ENCODE data around the gene TESK2.
"Not testable (repeated sequence)": the region's sequence is repeated elsewhere in the genome, so short reads cannot be mapped to it uniquely, and the experiment has no call there.

The TESK2 gene

GRCh38 chr1:45370575-45370974, 120.4 kb downstream of the TESK2 start:
- DNase-seq, result no peak

- no peak for DNase-seq
These were observed 125.9 kb downstream of the TESK2 start for GRCh38 chr1:45365051-45365450.

DNA sequence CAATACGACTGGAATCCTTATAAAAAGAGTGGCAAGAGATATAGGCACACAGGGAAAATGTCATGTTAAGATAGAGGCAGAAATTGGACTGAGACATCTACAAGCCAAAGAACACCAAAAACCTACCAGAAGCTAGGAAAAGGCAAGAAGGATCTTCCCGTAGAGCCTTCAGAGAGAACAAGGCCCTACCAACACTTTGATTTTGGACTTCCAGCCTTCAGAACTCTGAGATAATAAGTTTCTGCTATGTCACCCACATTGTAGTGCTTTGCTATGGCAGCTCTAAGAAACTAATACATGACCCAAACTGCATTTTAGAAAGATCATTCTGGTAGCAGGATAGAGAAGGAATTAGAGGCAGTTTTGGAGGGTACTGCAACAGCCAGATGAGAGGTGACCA, 126.7 kb downstream of the TESK2 start:
- no peak for DNase-seq

DNA sequence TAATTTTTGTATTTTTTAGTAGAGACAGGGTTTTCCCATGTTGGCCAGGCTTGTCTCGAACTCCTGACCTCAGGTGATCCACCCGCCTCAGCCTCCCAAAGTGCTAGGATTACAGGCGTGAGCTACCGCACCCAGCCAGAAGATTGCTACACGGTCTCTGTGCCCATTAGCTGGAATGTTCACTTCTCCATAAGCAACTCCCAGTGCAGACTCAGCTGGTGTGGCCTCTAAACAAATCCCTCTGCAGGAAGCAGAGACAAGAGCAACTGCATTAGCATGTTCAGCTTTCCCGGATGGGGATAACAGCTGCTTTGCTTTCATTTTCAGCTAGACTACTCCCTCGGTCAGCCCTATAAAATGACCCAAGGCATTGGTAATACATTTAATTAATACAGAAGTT, 130.0 kb downstream of the TESK2 start:
- not testable (repeated sequence) for DNase-seq

GRCh38 chr1:45359882-45360513, 131.0 kb downstream of the TESK2 start:
- DNase-seq, result peak; percentile 50

DNA sequence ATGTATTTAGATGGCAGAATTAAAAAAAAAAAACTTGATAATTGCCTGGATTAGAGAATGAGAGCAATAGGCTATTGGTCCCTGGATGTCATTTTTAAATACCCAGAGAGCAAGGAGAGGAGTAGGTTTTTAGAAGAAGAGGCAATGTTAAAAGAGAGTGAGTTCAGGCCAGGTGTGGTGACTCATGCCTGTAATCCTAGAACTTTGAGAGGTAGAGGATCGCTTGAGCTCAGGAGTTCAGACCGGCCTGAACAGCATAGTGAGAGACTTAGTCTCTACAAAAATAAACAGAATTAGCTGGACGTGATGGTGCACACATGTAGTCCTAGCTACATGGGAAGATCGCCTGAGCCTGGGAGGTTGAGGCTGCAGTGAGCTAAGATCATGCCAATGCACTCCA, 134.8 kb downstream of the TESK2 start:
- DNase-seq, result no peak

GRCh38 chr1:45355683-45356082, 135.3 kb downstream of the TESK2 start:
- no peak for DNase-seq

DNA sequence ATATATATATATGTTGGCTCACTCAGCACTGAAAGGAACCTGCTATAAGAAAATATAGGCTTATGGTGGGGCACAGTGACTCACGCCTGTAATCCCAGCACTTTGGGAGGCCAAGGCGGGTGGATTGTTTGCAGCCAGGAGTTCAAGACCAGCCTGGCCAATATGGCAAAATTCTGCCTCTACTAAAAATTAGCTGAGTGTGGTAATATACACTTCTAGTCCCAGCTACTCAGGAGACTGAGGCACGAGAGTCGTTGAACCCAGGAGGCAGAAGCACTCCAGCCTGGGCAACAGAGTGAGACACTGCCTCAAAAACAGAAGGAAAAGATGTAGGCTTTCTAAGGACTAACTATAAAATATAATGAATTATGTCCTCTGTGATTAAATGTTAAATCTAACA, 136.1 kb downstream of the TESK2 start:
- no peak for DNase-seq

DNA sequence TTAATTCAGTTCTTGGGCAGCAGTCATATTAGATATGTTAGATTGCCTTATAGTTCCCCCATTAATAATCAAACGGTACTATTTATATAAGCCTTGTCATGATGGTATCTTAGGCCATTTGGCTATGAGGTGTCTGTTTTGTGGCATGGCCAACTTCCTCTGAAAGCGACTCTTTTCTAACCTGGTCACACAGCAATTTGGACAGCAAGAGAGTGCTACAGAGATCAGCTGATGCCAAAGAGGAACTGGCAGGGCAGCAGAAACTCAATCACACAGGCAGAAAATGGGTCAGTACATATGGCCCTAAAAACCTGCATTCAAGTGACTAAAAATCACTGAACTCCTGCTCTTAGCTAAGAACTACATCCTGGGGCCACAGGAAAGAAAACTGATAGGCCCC, 137.3 kb downstream of the TESK2 start:
- DNase-seq, result no peak

DNA sequence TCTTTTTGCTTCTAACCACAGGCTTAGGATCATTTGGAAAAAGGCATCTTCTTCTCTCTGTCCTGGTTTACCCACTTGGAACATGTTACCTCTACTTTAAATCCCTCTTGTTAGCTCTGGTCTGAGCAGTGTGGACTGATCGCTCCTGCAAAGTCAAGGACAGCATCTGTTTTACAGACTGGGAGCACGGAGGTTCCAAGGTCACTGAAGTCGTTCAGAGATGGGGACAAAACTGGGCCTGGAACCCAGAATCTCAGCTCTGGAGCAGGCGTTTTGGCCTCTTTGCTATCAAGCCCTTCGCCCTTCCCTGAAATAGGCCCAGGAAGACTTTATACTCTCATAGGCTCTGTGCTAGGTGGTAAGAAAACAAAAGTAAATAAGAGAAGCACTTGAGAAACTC, 139.5 kb downstream of the TESK2 start:
- no peak for DNase-seq

GRCh38 chr1:45348966-45349677, 141.8 kb downstream of the TESK2 start:
- DNase-seq, result no peak

GRCh38 chr1:45348609-45348965, 142.4 kb downstream of the TESK2 start:
- DNase-seq, result no peak

GRCh38 chr1:45348020-45348419, 142.9 kb downstream of the TESK2 start:
- DNase-seq, result no peak

DNA sequence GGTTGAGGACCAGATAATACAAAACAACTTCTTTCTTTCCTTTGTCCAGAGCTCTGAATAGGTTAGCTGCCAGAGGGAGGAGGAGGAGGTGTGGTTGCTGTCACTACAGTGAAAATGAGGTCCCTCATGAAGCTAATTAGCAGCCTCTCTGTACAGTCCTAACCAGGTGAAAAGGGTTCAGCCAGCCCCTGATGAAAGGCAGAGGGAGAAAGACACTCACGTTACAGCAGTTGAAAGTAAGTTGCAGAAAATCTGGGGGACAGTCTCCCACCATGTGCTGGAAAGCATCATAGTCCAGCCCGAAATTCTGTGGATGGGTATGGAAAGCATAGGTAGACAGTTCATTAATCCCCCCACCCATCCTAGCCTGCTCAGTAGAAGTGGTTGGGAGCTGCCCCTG, 144.5 kb downstream of the TESK2 start:
- no peak for DNase-seq

DNA sequence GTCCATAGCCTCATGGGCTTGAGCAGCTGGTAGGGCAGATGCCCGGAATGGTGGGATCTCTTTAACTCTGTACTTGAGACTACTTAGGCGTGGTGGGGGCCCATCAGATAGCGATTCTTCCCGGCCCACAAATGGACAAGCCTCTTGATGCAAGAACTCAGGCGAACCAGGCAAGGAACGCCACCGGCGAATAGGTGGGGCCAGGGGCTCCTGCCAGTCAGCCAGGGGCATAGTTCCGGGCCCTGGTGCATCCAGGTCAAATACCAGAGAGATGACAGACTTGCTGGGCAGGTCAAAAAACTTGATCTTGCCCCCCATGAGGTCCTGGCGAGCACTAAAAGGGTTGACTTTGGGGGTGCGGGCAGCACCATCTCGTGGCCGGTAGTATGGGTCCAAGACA, 145.9 kb downstream of the TESK2 start:
- DNase-seq, result no peak

DNA sequence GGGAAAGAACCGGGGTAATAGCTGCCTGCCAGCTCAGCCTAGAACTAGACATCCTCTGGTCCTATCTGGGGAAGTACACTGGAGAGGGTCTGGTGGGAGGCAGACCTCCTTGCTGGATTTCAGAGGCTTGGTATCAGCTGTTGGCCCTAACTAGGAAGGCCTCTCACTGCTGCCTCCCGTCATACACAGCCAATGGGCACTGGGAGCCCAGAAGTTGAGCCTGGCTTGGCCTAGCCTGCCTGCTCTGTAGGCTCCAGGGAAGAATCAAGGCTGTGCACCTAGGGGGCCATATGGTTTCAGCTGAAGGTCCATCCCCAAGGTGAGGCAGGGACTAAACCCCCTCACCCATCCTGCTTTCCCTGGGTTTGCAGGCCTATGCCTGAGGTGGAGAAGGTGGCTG, 146.5 kb downstream of the TESK2 start:
- no peak for DNase-seq

- no peak for DNase-seq
These were observed 150.0 kb downstream of the TESK2 start for GRCh38 chr1:45340816-45341466.

DNA sequence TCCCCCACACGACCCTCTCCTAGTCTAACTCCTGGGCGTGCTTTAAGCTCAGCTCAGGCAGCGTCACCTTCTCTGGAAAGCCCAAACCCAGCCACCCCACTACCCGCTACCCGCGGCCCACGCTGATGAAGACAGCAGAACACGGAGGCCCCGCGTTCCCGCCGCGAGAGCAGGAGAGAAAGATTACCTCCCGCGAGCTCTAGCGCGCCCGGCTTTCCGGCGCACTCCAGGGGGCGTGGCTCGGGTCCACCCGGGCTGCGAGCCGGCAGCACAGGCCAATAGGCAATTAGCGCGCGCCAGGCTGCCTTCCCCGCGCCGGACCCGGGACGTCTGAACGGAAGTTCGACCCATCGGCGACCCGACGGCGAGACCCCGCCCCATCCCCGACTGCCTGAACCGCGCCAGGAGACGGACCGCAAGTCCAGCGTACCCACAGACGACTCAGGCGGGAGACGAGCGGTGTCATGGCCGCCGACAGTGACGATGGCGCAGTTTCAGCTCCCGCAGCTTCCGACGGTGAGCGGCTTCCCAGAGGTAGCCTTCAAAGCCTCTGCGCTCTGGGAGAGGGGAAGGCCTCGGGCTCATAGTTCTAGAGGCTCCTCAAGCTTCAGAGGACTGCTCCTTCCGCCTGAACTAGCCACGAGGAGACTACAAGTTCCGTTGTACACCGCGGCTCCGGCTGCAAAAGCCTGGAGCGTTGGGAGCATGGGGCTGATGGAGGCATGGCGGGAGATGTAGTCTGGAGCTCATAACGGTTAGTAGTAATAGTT, 151.0 kb downstream of the TESK2 start, which contains the start of the genes MUTYH and TOE1:
MUTYH (minus strand) TSS at position 652 of the 770 bp plus-strand sequence. CDS start 5,935 bp downstream, outside the sequence.
TOE1 (plus strand) TSS at position 382 of the 770 bp plus-strand sequence; CDS start at position 465, 83 bp downstream.
- peak; percentile 94 for DNase-seq

DNA sequence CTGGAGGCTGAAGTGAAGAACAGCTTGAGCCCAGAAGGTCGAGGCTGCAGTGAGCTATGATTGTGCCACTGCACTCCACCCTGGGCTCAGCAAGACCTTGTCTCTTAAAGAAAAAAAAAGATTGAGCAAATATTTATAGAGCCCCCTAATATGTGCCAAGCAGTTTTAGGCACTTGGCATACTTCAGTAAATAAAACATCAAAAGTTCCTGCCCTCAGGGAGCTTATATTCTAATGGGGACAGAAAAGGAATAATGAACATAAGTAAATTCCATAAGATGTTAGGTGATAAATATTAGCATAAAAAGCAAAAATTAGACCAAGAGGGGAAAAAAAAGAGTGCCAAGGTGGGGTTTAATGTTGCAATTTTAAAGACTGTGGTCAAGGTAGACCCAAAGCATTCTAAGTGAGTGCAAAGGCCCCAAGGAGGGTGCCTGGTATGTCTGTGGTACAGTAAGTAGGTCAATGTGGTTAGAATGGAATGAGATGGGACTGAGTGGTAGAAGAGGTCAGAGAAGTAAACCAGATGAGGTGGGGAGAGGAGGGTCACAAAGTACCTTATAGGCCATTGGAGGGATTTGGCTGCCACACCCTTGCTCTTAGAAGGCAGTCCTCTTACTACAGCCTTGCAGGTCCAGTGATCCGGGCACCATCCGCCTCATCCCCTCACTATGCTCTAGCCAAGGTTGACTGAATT, 153.2 kb downstream of the TESK2 start:
- DNase-seq, result no peak

DNA sequence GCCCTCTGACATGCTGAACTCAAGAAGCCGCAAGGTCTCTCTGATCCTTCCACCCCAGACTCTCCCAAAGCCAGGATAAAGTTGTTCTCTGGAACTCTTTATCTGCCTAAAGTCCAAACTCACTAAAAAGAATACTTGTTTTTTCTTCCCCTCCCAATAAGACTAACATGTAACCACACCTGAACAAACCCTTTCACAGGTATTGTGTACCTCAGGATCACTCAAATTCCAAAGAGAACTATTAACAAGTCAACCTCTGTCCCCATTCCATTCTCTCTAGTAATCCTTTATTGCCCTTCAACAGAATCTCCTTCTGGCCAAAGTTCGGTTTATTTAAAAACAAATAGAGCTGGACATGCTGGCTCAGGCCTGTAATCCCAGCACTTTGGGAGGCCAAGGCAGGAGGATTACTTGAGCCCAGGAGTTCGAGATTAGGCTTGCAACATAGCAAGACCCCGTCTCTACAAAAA, 155.1 kb downstream of the TESK2 start:
- no peak for DNase-seq

DNA sequence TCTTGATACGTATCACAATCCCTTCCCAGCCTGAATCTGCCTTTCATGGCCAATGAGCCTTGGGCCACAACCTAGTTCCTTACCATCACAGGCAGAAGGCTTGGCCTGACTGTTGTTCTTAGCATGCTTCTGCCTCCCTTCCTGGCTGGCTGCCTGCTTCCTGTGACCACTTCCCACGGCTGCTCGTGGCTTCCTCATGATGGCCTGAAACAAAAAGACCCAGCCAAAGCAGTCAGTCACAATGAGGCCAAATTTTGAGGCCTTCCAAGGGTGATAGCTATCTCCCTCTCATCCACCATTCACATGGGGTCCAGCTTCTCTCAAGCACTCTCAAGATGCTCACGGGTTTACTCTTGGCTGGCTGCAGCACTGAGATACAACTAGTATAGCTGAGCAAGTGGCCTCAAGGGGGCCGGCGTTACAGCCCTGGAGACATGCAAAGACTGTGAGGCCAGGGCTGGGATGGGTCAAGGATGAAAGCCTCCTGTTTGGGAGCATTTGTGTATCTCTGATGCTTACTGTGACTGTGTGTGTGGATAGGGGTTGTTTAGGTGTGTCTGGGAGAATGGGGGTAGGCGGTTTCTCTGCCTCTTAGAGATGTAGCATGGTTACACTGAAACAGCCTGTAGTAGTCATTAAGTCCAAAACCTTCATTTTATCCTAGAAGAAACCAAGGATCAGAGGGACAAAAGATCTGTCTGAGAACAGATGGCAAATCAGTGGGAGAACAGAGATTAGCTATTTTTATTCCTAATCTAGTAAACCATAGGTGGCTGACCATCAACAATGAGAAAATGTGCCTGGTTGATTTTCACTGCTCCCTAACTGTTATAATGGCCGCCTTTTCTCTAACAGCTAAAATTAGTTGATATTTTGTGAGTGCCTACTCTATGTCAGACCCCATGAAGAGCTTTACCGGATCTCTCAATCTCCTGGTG, 156.4 kb downstream of the TESK2 start:
- no peak for DNase-seq

All from activated naive CD4-positive, alpha-beta T cell treated with anti-CD3 and anti-CD28 coated beads, Interleukin-2, amount 50 U/mL, for 16 hours (primary cell).